KMS-11 (cell line): ENCODE results near the gene PQBP1.

Experiments
- H2AFZ ChIP-seq: fragments of 200-600 bp; sonication (generic); 2 replicates; pipeline ENCODE4 v1.6.1; 2016; ENCODE audit warnings: antibody characterized with exemption, mixed run types, low read depth
- H3K27ac ChIP-seq: fragments of 200-600 bp; sonication (generic); 2 replicates; pipeline ENCODE4 v1.6.1; 2016; ENCODE audit warnings: mild to moderate bottlenecking, mixed run types
- H3K27me3 ChIP-seq: fragments of 200-600 bp; sonication (generic); 2 replicates; pipeline ENCODE4 v1.6.1; 2017; ENCODE audit warnings: mild to moderate bottlenecking, low read depth, mixed run types, moderate library complexity; ENCODE audit not compliant: insufficient read depth
- H3K36me3 ChIP-seq: fragments of 200-600 bp; sonication (generic); 2 replicates; pipeline ENCODE4 v1.6.1; 2017; ENCODE audit warnings: mild to moderate bottlenecking, mixed run types; ENCODE audit not compliant: insufficient read depth
- H3K4me1 ChIP-seq: fragments of 200-600 bp; sonication (generic); 2 replicates; pipeline ENCODE4 v1.6.1; 2016; ENCODE audit warnings: mild to moderate bottlenecking, low read depth, mixed run types; ENCODE audit not compliant: poor library complexity, severe bottlenecking
- H3K4me2 ChIP-seq: fragments of 200-600 bp; sonication (generic); 2 replicates; pipeline ENCODE4 v1.7.0; 2016; ENCODE audit warnings: mild to moderate bottlenecking, mixed run types
- H3K4me3 ChIP-seq: fragments of 200-600 bp; sonication (generic); IDR thresholded peaks from 2 replicates; pipeline ENCODE4 v1.6.1; 2017; ENCODE audit warnings: low read depth, low read length, mixed read lengths; ENCODE audit not compliant: insufficient read depth
- H3K79me2 ChIP-seq: fragments of 200-600 bp; sonication (generic); 2 replicates; pipeline ENCODE4 v1.6.1; 2016; ENCODE audit warnings: low read depth, mixed run types; ENCODE audit not compliant: insufficient read depth
- H3K9ac ChIP-seq: fragments of 200-600 bp; sonication (generic); 2 replicates; pipeline ENCODE4 v1.6.1; 2016; ENCODE audit warnings: mild to moderate bottlenecking, mixed run types
- H4K20me1 ChIP-seq: fragments of 200-600 bp; sonication (generic); 2 replicates; pipeline ENCODE4 v1.6.1; 2016; ENCODE audit warnings: mild to moderate bottlenecking, mixed run types; ENCODE audit not compliant: insufficient read depth
- TF ChIP-seq, protein P1 (sequence below): fragments of 200-600 bp; sonication (generic); conservative IDR thresholded peaks from 2 replicates; pipeline ENCODE4 v1.6.1; 2017; ENCODE audit warnings: low read depth, mild to moderate bottlenecking, antibody characterized with exemption, low read length, moderate library complexity, mixed read lengths

PQBP1 gene

GRCh38 chrX:48890296-48890925 lies 7.3 kb upstream of the PQBP1 start:
- no peak overlapping the region for H3K27ac ChIP-seq
- H3K9ac ChIP-seq: no peak overlapping the region
- H3K27me3 ChIP-seq: no peaks in the 10 kb centered on the region

GRCh38 chrX:48890934-48891401 lies 6.8 kb upstream of the PQBP1 start:
- peak overlapping the region; percentile 54 for H2AFZ ChIP-seq
- 0 out of 2 replicates have a peak, but pooled peaks cover under 1% of the 10 kb centered on the region for H3K79me2 ChIP-seq
- H3K4me3 ChIP-seq: no peak overlapping the region
- H3K36me3 ChIP-seq: no peaks in the 10 kb centered on the region
- no peak overlapping the region for H3K9ac ChIP-seq
- peaks cover 10% of the 10 kb centered on the region for H3K4me1 ChIP-seq
- H4K20me1 ChIP-seq: no peaks in the 10 kb centered on the region
- TF ChIP-seq, protein P1, sequence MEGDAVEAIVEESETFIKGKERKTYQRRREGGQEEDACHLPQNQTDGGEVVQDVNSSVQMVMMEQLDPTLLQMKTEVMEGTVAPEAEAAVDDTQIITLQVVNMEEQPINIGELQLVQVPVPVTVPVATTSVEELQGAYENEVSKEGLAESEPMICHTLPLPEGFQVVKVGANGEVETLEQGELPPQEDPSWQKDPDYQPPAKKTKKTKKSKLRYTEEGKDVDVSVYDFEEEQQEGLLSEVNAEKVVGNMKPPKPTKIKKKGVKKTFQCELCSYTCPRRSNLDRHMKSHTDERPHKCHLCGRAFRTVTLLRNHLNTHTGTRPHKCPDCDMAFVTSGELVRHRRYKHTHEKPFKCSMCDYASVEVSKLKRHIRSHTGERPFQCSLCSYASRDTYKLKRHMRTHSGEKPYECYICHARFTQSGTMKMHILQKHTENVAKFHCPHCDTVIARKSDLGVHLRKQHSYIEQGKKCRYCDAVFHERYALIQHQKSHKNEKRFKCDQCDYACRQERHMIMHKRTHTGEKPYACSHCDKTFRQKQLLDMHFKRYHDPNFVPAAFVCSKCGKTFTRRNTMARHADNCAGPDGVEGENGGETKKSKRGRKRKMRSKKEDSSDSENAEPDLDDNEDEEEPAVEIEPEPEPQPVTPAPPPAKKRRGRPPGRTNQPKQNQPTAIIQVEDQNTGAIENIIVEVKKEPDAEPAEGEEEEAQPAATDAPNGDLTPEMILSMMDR: no peak
- H3K4me2 ChIP-seq: peak overlapping the region; percentile 61; the same call in 1 of the 2 replicates
- H3K27ac ChIP-seq: no peak overlapping the region
- H3K27me3 ChIP-seq: no peaks in the 10 kb centered on the region

More at GRCh38 chrX:48890296-48890925, 7.3 kb upstream of the PQBP1 start:
- H3K79me2 ChIP-seq: no peaks in the 10 kb centered on the region
- H4K20me1 ChIP-seq: no peaks in the 10 kb centered on the region
- H2AFZ ChIP-seq: no peak overlapping the region
- TF ChIP-seq, protein P1: no peak
- H3K36me3 ChIP-seq: no peaks in the 10 kb centered on the region
- H3K4me2 ChIP-seq: no peak overlapping the region
- H3K4me3 ChIP-seq: no peak overlapping the region
- H3K4me1 ChIP-seq: peaks cover 10% of the 10 kb centered on the region

DNA sequence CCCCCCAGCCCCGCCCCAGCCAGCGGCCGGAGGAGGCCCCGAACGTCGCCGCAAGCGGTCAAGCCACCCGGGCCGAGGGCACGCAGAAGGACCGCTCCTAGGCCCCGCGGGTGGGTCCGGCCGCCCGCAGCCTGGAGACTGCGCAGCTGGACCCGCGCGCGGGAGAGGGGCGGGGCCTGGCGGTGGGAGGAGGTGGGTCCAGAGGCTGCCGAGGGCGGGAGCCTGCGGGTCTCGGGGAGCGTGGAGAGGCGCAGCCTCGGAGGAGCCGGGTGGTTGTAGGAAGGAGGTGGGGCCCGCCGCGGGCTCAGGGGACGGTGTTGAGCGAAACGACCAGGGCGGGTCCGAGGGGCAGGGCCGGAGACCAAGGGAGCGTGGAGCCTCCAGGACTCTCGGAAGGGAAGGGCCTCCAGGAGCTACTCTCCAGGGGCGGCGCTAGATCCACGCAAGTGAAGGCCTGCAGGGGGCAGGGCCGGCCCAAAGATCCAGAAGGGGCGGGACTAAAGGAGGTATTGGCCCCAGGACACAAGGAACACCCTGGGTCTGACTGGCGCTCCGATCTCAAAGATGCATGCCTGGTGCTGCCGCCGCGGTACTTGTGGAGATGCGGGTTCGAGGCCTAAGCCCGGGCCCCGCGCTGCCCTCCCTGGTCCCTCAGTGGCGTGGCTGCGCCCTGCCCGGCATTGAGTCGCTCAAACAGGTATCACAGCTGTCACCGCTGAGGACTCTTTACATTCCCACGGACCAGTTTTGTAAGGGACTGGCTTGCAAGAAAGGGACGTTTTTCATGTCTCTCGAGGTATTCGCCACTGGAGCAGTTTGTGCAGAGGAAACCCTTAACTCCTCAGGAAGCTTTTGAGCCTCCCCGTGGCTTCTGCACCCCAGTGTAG lies 6.1 kb upstream of the PQBP1 start:
- Histone ChIP-seq H3K4me1 (peaks cover 10% of the 10 kb centered on the region), H3K36me3 (no peaks in the 10 kb centered on the region), H3K4me2 (peak overlapping the region; percentile 61), H3K27ac (no peak overlapping the region), H4K20me1 (no peaks in the 10 kb centered on the region), H2AFZ (peak overlapping the region; percentile 54), H3K9ac (no peak overlapping the region), H3K79me2 (peaks cover 8% of the 10 kb centered on the region; the same call in 1 of the 2 replicates), H3K4me3 (no peak overlapping the region), H3K27me3 (no peaks in the 10 kb centered on the region)
- TF ChIP-seq, protein P1: 0 out of 2 replicates have a peak, but pooled peaks have one; percentile 14

- no peak overlapping the region; the same call in 1 of the 2 replicates for H3K4me2 ChIP-seq
- H3K27me3 ChIP-seq: no peaks in the 10 kb centered on the region
- H3K4me1 ChIP-seq: peaks cover 10% of the 10 kb centered on the region
- H3K79me2 ChIP-seq: peaks cover 11% of the 10 kb centered on the region; the same call in 1 of the 2 replicates
- no peak overlapping the region for H3K27ac ChIP-seq
- TF ChIP-seq, protein P1: no peak
- H3K4me3 ChIP-seq: no peak overlapping the region
- no peak overlapping the region for H2AFZ ChIP-seq
- H3K36me3 ChIP-seq: no peaks in the 10 kb centered on the region
- H4K20me1 ChIP-seq: no peaks in the 10 kb centered on the region
- H3K9ac ChIP-seq: no peak overlapping the region
Measured at GRCh38 chrX:48892896-48893295, 4.8 kb upstream of the PQBP1 start.
